Posterior vena cava (tissue), 2 donors: ENCODE data around the gene PET117. TPM values are rescaled to one million over a fixed set of nuclear protein-coding genes. Genes with fewer than 3 reads are reported as not detected.
"Not testable (repeated sequence)": the region's sequence is repeated elsewhere in the genome, so short reads cannot be mapped to it uniquely, and the experiment has no call there.

ENCODE experiments used
- DNase-seq: peaks from one replicate; pipeline ENCODE4 v3.0.0-alpha.2; 2020; ENCODE audit warnings: low spot score
- intact Hi-C, 2 donors: fragments of 100-400 bp; cut with DNase I; formaldehyde crosslinking; loops; one replicate each; pipeline versions ENCODE4 v1.14.1 to v1.14.2; 2022 to 2023
- total RNA-seq, 2 donors: library from RNA; stranded (reverse); fragmentation: NEBNext Ultra II Directional; extraction: Animal tissue kit (Norgen Biotek cat#: 25700); gene quantifications; one replicate each; pipeline ENCODE4 v1.2.1, GENCODE V29; 2021
- donor health status: DM: yes; HTN: yes; CAD: no.
- donor health status: DM: yes; HTN: yes; CAD: no.

Gene PET117
- total RNA-seq, 2 donors from 2014 or later = 9.6 to 9.9 TPM

DNA sequence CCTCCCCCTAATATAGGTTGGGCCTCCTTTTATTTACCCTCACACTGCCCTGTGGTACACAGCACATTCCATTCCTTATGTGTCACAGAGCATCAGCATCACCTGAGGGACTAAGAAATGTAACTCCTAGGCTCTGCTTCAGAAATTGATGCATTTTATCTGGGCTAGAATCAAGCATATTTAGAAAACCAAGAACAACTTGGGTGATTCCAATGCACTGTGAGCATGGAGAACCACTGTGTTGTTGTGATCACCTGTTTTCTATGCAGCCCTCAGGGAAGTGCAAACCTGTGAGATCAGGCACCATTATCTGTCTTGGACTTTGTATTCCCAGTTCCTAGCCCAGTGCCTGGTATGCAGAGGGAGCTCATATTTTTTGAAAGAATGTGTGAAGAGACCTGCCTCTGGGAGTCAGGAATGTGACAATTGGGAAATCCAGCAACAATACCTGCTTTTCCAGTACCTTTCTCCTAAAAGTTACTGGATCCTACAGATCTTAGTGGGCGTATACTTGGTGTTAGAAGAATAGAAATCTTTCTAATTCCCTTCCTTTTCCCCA, 7.0 kb downstream of the PET117 start:
- DNase-seq = no peak
- intact Hi-C loops = loop anchor here in 1 of 2 donors (5.0 kb wide), 1 partner anchor 1417 kb away; no protein-coding TSS in a partner anchor

GRCh38 chr20:18154342-18154741, 16.7 kb downstream of the PET117 start:
- no peak for DNase-seq
- intact Hi-C loops = no loop called here

- no peak for DNase-seq
- intact Hi-C loops = no loop called here
These were observed 18.4 kb downstream of the PET117 start for GRCh38 chr20:18156045-18156444.

GRCh38 chr20:18164356-18164755, 26.7 kb downstream of the PET117 start:
- intact Hi-C loops = no loop called here
- no peak for DNase-seq

- no peak for DNase-seq
These were observed 27.9 kb downstream of the PET117 start for GRCh38 chr20:18165553-18165952.

DNA sequence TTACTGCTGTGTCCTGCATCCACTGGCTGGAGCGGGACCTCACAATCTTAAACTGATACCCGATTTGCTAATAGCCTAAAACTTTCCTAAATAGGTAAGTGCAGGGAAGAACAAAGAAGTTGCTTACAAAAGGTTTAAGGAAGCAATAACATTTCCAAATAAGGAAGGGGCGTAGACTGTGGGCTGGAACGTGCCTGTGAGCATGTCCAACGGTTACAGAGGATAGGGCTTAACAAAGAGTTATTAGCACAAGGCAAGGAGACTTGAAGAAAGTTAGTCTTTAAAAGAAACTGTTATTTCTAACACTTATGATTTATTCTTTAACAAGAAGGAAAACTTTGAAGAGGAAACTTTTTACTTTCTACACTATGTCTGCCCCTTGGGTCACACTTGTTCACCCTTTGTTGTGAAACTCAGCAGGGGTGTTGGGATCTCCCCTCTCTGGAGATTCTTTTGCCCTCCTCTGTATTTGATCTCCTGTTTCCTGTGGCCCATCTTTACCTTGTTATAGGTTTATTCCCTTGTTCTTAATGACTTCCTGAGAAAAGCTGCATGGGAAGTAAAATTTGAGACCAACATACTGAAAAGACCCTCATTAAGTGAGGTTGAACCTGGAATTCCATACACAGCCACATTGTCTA, 28.7 kb downstream of the PET117 start:
- intact Hi-C loops = no loop called here
- DNase-seq = no peak

More at GRCh38 chr20:18165553-18165952, 27.9 kb downstream of the PET117 start:
- intact Hi-C loops = no loop called here

- DNase-seq = no peak
- intact Hi-C loops = no loop called here
These were observed 29.3 kb downstream of the PET117 start for GRCh38 chr20:18166950-18167349.

GRCh38 chr20:18172379-18172778, 34.7 kb downstream of the PET117 start:
- intact Hi-C loops = no loop called here
- no peak for DNase-seq

DNA sequence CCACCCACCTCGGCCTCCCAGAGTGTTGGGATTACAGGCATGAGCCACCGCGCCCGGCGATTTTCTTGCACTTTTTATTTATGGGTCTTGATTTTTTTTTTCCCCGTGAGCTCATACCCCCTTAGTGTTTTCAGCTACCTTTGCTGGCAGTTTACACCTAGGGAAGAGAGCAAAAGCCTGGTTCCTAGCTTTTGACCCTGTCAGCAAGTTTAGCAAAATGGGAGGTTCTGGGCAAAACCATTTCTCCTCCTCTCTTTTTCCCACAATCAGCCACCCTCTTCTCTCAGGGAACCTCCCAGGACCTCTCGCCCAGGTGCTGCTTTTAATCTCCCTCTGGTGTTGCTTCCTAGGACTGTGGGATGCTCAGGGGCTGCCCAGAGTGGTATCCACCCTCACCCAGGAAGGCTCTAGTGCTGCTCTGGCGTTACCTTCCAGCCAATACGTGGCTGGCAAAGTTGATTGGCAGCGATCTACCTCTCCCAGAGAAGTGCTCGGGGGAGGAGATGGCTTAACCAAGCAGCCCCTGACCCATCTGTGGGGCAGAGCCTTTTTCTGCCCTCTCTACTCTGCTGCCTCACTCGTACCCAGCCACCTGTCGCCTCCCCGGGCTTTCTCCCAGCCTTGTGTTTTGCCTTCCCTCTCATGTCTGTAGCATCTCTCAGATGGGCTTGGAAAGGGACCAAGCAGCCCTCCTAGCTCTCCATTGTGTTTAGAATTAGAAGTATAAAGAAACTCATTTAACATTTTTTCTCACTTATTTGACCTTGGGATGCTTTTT, 37.4 kb downstream of the PET117 start:
- no peak for DNase-seq
- intact Hi-C loops = no loop called here

- DNase-seq = no peak
- intact Hi-C loops = no loop called here
These were observed 38.7 kb downstream of the PET117 start for GRCh38 chr20:18176318-18176785.

DNA sequence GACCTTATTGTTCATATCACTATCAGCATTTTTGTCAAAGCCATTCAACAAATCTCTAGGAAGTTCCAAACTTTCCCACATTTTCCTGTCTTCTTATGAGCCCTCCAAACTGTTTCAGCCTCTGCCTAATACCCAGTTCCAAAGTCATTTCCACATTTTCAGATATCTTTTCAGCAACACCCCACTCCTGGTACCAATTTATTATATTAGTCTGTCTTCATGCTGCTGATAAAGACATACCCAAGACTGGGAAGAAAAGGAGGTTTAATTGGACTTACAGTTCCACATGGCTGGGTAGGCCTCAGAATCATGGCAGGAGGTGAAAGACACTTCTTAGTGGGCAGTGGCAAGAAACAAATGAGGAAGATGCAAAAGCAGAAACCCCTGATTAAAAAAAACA, 42.7 kb downstream of the PET117 start:
- DNase-seq, intact Hi-C loops: not testable (repeated sequence)

GRCh38 chr20:18180815-18181214, 43.2 kb downstream of the PET117 start:
- DNase-seq = no peak
- intact Hi-C loops = no loop called here

- no peak for DNase-seq
- intact Hi-C loops = no loop called here
These were observed 49.4 kb downstream of the PET117 start for GRCh38 chr20:18187020-18187419.

GRCh38 chr20:18188434-18188833, 50.8 kb downstream of the PET117 start:
- no peak for DNase-seq
- intact Hi-C loops = no loop called here

DNA sequence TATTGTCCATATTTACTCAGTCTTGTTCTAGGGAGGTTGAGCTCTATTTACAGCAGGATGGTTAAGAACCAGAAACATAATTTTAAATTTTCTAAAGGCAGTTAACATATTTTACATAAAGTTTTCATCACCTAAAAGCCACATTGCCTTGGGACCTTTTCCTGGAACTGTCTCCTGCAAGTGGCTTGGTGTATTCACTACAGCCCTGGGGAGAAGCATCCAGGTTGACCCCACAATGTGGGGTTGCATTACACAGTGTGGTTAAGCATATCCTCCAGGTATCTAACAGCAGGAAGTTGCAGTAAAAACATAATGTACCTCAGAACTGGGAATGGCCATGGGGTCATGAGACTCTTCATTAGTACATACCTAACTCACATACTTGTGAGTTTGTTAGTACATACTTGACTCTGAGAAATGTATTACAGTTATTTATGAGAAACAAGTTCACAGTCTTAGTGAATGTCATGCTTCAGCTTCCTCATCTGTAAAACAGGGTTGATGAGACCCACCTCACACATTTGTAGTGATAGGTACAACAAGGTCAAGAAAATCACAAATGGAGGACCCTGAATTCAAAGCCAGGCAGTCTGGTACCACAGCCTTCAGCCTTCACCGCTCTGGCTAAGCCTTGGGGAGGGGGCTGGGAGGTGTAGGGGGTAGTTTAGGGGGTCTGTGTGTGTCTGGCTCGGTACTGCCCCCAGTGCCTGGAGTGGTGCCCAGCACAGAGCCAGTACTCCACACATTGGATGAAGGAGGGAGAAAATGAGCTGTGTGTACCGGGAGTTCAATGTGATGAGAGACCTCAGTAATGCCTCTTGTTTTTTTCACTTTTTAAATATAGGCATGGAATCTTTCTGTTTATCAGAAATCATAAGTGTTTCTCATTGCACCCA, 52.9 kb downstream of the PET117 start:
- intact Hi-C loops = no loop called here

DNA sequence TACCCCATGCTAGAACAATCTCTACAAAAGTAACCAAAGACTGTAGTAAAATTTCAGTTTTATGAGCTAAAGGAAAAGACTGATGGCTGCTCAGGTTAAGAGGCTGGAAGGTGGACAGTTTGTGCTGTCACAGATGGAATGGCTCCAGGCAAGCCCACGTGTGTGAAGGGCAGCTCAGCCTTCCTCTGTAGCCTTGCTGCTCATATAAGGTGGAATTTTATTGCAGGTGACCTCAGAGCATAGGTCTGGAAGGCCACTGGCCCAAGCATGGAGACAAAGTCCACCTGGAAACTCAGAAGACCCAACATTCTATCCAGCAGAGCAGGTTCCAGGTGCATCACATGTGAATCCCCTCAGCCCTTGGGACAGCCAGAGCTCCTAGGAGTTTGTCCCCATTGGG, 53.6 kb downstream of the PET117 start:
- intact Hi-C loops = no loop called here
- DNase-seq = no peak

More for the DNA sequence above, 52.9 kb downstream of the PET117 start:
- DNase-seq = no peak
